Measurements from ENCODE around the gene RAPGEF4. TPM values are rescaled to one million over a fixed set of nuclear protein-coding genes. Genes with fewer than 3 reads are reported as not detected.

Gene RAPGEF4
- total RNA-seq, 1 experiment from 2014 or later: 0.98 TPM

- CTCF ChIA-PET: no interaction called here
- POLR2A ChIA-PET: no interaction called here
- H3K4me1 ChIP-seq: peaks cover 7% of the 10 kb centered on the region; the same call in 1 of the 2 replicates
- no peaks in the 10 kb centered on the region for H3K4me1 Mint-ChIP-seq (ENCODE audit: low read depth, unreplicated experiment)
- H3K9me3 ChIP-seq: no peaks in the 10 kb centered on the region
- H3K36me3 ChIP-seq (ENCODE audit: control insufficient read depth, insufficient read depth, low read length): no peaks in the 10 kb centered on the region
- H3K4me3 ChIP-seq (ENCODE audit: low read depth, low read length): no peak overlapping the region
- no peaks in the 10 kb centered on the region for H3K36me3 Mint-ChIP-seq (ENCODE audit: insufficient read depth, unreplicated experiment)
- peaks cover 23% of the 10 kb centered on the region for H3K27me3 Mint-ChIP-seq (ENCODE audit: insufficient read depth, unreplicated experiment)
- no peak overlapping the region for H3K27ac Mint-ChIP-seq (ENCODE audit: unreplicated experiment)
- TF ChIP-seq, protein P1, sequence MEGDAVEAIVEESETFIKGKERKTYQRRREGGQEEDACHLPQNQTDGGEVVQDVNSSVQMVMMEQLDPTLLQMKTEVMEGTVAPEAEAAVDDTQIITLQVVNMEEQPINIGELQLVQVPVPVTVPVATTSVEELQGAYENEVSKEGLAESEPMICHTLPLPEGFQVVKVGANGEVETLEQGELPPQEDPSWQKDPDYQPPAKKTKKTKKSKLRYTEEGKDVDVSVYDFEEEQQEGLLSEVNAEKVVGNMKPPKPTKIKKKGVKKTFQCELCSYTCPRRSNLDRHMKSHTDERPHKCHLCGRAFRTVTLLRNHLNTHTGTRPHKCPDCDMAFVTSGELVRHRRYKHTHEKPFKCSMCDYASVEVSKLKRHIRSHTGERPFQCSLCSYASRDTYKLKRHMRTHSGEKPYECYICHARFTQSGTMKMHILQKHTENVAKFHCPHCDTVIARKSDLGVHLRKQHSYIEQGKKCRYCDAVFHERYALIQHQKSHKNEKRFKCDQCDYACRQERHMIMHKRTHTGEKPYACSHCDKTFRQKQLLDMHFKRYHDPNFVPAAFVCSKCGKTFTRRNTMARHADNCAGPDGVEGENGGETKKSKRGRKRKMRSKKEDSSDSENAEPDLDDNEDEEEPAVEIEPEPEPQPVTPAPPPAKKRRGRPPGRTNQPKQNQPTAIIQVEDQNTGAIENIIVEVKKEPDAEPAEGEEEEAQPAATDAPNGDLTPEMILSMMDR (IDR thresholded peaks at IDR 0.05; ENCODE audit: insufficient read depth in 1 of 2, low read depth in 1 of 2, low read length in 1 of 2, severe bottlenecking in 1 of 2, unreplicated experiment in 1 of 2): no peak
- DNase-seq: no peak
- BruUV-seq (replicated peaks): no TSS peak
- H3K9me3 Mint-ChIP-seq (ENCODE audit: unreplicated experiment): no peaks in the 10 kb centered on the region
- no peak overlapping the region for H3K4me3 Mint-ChIP-seq (ENCODE audit: unreplicated experiment)
- intact Hi-C loops (cut with micrococcal nuclease; ENCODE audit: unreplicated experiment): no loop called here
- no peaks in the 10 kb centered on the region for H3K27me3 ChIP-seq (replicated peaks; ENCODE audit: control insufficient read depth, insufficient read depth, low read length)
These were observed 4.1 kb downstream of the RAPGEF4 start for GRCh38 chr2:172739661-172740266.

GRCh38 chr2:172740856-172741255 lies 5.2 kb downstream of the RAPGEF4 start:
- Histone ChIP-seq H3K4me3 (ENCODE audit: low read depth, low read length) (no peak overlapping the region), H3K36me3 (ENCODE audit: control insufficient read depth, insufficient read depth, low read length) (no peaks in the 10 kb centered on the region), H3K9me3 (peaks cover 1% of the 10 kb centered on the region; the same call in 1 of the 2 replicates), H3K27me3 (replicated peaks; ENCODE audit: control insufficient read depth, insufficient read depth, low read length) (no peaks in the 10 kb centered on the region), H3K4me1 (peaks cover 7% of the 10 kb centered on the region; the same call in 1 of the 2 replicates)
- H3K4me3 Mint-ChIP-seq (ENCODE audit: unreplicated experiment): no peak overlapping the region
- no peaks in the 10 kb centered on the region for H3K4me1 Mint-ChIP-seq (ENCODE audit: low read depth, unreplicated experiment)
- no peak for DNase-seq
- peaks cover 23% of the 10 kb centered on the region for H3K27me3 Mint-ChIP-seq (ENCODE audit: insufficient read depth, unreplicated experiment)
- ChIA-PET POLR2A (no interaction called here), CTCF (no interaction called here)
- TF ChIP-seq, protein P1 (IDR thresholded peaks at IDR 0.05; ENCODE audit: insufficient read depth in 1 of 2, low read depth in 1 of 2, low read length in 1 of 2, severe bottlenecking in 1 of 2, unreplicated experiment in 1 of 2): no peak
- no TSS peak for BruUV-seq (replicated peaks)
- H3K36me3 Mint-ChIP-seq (ENCODE audit: insufficient read depth, unreplicated experiment): no peaks in the 10 kb centered on the region
- intact Hi-C loops (cut with micrococcal nuclease; ENCODE audit: unreplicated experiment): no loop called here
- no peak overlapping the region for H3K27ac Mint-ChIP-seq (ENCODE audit: unreplicated experiment)
- H3K9me3 Mint-ChIP-seq (ENCODE audit: unreplicated experiment): peaks cover 9% of the 10 kb centered on the region

- Mint-ChIP-seq H3K36me3 (ENCODE audit: insufficient read depth, unreplicated experiment) (no peaks in the 10 kb centered on the region), H3K27ac (ENCODE audit: unreplicated experiment) (no peak overlapping the region), H3K27me3 (ENCODE audit: insufficient read depth, unreplicated experiment) (peaks cover 13% of the 10 kb centered on the region), H3K4me1 (ENCODE audit: low read depth, unreplicated experiment) (no peaks in the 10 kb centered on the region), H3K4me3 (ENCODE audit: unreplicated experiment) (no peak overlapping the region), H3K9me3 (ENCODE audit: unreplicated experiment) (peaks cover 10% of the 10 kb centered on the region)
- H3K4me1 ChIP-seq: no peaks in the 10 kb centered on the region
- H3K36me3 ChIP-seq (ENCODE audit: control insufficient read depth, insufficient read depth, low read length): no peaks in the 10 kb centered on the region
- H3K9me3 ChIP-seq: peaks cover 8% of the 10 kb centered on the region
- BruUV-seq (replicated peaks): no TSS peak
- TF ChIP-seq, protein P1 (IDR thresholded peaks at IDR 0.05; ENCODE audit: insufficient read depth in 1 of 2, low read depth in 1 of 2, low read length in 1 of 2, severe bottlenecking in 1 of 2, unreplicated experiment in 1 of 2): no peak
- no peak for DNase-seq
- ChIA-PET CTCF (no interaction called here), POLR2A (no interaction called here)
- H3K4me3 ChIP-seq (ENCODE audit: low read depth, low read length): no peak overlapping the region
- intact Hi-C loops (cut with micrococcal nuclease; ENCODE audit: unreplicated experiment): no loop called here
- H3K27me3 ChIP-seq (replicated peaks; ENCODE audit: control insufficient read depth, insufficient read depth, low read length): no peaks in the 10 kb centered on the region
These were observed 7.4 kb downstream of the RAPGEF4 start for GRCh38 chr2:172742931-172743540.
